Right kidney (tissue), 1 donor: ENCODE measurements around the gene SPOCD1.

Experiments used
- DNase-seq: peaks from one replicate; pipeline ENCODE4 v3.0.0-alpha.2; 2016

SPOCD1 gene

DNA sequence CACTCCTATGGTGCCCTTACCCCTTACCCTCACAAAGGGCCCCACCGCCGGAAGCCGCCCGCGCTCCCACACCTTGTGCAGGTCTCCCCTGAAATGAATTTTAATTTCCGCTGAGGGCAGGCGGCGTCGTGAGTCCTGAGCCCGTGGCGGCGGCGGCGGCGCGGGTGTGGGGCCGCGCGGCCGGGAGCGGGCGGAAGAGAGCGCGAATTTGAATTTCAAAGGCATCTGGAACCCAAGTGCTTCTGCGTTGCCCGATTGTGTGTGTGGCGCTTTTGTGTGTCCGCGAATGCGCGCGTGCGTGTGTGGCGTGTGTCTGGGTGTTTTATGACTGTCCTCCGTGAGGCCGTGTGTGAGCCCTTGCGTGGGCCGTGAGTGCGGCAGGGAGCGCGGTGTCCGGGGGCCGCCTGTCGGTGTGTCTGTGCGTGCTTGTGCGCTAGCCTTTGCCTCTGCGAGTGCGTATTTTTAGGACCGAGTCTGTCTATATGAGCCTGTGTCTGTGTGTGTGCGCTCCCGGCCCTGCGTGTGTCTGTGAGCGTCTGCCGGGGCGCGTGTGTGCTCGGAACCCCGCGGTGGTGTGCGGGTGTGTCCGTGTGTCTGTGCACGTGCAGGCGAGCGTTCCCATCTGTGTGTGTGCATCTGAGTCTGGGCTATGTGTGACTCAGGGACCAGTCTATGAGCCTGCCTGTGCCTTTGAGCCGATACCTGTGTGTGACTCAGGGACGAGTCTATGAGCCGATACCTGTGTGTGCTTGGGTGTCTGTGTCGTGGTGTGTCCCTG is 43.7 kb downstream of the SPOCD1 start:
- DNase-seq: peak; percentile 64

DNA sequence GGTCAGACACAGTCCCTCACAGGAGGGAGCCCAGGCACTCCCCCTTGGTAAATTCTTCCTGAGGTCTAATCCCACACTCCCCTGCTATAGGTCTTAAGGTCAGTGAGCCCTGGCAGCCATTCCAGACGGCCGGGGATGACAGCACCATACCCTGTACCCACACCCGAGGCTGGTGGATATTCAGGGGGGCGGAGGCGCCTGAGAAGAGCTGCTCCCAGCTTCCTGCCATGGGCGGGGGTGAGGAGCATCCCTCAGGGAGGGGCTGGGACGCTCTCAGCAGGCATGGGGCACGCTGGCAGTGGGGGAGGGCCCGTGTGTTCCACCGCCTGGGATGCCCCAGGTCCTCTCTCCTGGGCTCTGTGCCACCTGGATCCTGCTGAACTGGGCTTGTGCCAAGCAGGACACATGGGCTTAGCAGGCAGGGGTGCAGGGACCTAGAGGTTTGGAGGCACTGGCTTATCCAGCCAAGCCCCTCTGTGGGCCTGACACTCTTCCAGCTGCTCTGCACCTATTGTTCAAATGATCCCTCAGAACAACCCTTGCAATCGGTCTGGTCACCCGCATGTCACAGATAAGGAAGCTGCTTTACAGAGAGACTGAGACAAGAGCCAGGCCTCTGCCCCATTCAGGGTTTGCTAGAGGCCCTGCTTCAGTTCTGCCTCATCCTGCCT is 46.0 kb downstream of the SPOCD1 start:
- DNase-seq: no peak

DNA sequence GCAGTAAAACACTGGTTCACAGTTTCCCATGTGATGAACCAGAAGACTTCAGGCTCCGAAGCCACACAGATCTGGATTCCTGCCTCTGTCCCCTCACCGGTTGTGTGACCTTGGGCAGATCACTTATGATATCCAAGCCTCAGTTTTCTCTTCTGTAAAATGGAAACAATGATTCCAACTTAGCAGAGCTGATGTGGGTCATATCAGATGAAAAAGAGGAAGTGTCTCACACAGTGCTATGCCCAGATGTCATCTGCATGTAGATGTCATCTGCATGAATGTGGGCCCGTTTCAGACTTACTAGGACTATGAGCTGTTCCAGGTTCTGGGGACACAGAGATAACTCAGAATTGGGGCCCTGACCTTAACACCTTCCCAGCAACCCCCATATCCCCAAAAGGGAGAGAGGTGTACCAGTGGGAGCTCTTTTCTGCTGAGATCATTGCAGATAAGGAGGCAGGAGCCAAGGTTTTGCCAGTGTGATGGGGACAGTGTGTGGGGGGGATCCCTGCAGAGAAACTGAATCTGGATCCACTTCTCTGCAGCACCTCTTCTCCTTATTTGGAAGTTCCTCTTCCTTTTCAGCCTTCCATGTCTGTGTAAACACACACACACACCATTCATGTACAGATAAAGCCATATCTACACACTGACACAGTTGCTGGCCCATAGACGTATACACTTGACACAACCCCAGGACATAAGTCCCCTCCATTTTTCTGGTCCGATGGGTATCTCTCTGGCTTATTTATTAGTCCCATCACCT is 46.7 kb downstream of the SPOCD1 start:
- DNase-seq: no peak

DNA sequence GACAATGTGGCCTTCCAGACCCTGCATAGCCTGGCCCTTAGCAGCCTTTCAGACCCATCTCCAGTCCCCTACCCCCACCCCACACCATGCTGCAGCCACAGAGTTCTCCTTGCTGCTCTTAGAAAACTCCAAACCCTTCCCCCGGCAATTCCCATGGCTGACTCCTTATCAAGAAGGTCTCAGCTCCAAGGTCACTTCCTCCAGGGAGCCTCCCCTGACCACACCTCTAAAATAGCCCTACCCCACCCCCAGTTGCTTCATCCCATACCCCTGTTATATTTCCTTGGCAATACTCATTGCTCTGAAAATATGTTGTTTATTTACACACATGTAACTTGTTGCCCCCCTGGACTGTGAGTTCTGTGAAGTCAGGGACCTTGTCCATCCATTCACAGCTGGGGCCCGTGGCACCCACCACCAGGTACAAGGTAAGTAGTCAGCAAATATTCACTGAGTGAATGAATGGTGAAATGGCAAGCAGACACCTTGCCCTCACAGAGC is 47.4 kb downstream of the SPOCD1 start:
- no peak for DNase-seq

DNA sequence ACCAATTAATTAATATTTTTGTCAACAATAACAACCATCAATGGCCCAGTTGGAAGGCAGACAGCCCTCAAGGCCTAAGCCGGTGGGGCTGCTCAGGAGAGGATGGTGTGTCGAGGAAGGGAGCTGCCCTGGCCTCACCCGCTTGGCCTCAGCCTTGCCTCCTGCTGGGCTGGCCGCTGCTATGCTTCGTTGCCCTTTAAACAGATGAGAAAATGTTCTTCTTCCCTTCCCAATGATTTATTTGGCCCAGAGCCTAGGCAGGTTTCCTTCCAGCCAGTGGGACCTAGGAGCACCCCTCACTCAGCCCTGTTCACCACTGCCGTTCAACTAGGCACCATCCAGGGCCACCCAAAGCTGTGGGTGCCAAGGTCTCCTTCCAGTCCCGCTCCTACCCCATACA is 48.6 kb downstream of the SPOCD1 start:
- DNase-seq: no peak

DNA sequence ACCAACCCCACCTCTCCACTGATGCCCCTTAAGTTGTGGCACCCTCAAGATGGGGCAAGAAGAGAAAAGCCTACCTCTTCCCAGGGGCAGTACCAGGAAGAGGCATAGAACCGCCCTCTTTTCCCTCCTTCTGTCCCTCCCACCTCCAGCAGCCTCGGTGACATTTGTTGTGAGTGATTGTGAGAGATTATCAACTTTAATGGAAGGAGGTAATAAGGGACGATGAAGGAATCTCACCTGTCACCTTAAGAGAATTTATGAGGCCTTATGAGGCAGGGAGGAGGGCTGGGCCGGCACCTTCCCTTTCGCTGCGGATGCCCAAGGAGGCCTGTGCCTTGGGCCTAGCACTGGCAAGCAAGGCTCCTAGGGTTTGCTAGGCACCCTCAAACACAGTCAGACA is 50.3 kb downstream of the SPOCD1 start:
- DNase-seq: no peak

DNA sequence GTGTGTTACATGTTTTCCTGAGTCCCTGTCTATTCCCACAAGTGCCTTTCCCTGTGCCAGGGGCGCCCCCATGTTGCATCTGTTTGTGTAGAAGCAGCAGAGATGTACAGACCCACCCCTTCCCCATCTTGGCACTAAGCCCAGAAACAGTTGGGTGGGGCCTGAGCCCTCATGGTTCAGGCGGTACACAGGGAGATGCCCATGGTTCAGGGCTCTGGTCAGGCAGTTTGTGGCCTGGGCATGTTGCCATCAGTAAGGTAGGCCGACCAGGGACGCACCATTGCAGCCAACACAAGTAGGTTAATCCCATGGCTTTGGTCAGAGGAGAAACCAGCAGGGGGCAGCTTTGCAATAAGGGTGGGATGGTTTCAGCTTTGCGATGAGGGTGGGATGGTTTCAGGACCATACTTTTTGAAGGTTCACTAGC is 50.8 kb downstream of the SPOCD1 start:
- DNase-seq: no peak

DNA sequence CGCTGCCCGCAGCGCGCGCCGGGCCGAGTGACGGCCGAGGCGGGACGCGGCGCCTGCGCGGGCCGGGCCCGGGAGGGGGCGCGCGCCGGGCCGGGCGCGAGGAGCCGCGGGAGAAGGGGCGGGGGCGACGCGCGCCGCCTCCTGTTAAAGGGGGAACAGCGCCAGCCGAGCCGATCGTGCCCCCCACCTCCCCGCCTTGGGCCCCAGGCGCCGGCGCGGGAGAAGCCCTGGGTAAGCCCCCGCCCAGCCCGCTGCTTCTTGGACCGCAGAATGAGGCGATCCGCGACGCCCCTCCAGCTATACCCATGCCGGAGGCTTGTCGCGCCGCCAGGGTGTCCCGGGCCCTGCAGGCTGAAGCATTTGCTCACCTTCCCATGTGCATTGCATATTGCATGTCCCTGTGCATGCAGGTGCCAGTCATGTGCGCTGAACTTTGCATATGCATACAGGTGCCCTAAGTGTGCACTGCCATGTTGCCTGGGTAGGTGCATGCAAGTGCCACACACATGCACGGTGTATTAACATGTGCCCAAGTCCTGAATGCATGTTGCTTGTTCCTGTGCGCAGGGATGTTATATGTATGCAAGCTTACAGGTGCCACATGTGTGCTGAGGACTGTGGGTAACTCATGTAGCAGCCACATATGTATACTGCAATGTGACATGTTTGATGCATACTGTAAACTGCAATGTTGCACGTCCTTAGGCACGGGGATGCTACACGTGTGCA is 51.3 kb downstream of the SPOCD1 start, which contains the start of gene ADGRB2:
Gene ADGRB2 (minus strand): TSS at position 29 of the 729 bp plus-strand sequence. CDS start 7,119 bp downstream, outside the sequence.
- no peak for DNase-seq

DNA sequence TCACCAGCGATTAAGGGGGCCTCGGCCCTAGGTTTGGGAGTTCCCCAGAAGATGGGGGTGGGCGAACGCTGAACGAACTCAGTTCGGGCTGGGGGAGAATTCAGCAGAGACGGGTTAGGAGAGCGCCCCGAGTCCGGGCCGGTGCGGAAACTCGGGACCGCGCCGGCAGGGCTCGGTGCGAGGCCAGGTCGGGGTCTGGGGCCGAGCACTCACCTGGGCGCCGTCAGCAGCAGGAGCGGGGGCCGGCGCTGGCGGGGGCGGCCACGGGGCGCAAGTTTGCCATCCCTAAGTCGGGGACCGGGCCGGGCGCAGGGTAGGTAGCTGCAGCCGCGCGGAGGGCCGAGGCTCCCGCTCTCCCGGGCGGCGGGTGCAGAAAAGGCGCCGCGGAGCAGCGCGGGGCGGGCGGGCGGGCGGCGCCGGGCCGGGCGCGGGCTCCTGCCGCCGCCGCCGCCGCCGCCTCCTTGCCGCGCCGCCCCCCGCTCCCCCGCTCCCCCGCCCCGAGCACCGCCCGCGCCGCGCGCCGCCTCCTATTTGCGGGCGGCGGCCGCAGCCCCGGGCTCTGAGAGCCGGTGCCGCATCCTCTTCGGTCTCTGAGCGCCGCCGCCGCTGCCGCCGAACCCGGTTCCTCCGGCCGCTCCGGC is 52.0 kb downstream of the SPOCD1 start:
- DNase-seq: no peak

DNA sequence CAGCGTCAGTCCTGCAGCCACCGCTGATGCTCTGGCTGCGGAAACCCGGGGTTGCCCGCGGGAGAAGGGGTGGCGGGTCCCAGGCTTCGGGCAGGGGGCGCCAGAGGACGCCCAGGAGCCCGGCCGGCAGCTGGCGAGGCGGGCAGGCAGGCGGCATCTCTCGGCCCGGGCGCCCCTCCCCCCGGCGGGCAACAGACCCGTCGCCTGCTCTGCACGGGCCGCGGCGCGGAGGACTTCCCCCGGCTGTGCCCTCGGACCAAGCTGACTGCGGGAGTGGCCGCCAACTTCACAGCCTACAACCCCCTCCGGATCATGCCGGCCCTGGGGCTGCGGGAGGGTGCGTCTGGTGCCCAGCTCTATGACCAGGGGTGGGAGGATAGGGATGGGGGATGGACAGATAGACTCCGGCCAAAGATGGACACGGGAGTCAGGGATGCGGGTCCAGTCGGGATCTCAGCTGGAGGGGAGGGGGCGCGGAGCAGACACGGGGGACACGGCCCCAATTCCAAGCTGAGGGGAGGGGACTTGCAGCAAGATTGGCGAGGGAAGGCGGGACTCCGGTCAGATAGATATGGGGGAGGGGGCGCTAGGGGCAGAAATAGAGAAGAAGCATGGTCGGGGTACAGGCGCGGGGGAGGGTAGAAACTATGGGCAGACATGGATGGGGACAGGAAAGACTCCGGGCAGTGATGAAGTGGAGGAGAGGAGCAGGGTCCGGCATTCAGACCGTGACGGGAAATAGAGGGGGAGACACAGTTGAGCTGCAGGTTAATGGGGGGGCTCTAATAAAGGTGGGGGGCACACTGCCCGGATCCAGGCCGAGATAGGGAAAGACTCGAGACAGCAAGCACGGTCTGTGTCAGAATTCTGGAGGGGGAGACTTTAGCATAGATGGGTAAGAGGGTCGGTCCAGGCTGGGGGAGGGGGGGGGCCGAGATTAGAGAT is 52.8 kb downstream of the SPOCD1 start:
- DNase-seq: peak; percentile 80

DNA sequence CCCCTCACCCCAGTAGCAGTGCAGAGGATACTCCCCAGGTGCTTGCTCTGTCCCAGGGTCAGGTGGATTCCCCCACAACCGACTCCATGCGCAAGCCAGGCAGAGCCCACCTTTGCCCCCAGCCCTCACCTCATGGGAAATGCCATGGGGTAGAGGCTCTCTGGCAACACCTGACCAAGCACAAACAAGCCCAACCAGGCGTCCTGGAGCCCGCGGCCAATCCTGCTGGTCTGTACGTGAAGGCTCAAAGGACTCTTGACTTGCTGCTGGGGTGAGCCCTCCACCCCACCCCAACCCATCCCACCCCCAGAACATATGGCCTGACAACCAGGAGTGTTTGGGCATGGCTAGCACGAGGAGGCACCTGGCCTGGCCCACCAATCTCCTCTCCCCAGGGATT is 53.5 kb downstream of the SPOCD1 start:
- no peak for DNase-seq

DNA sequence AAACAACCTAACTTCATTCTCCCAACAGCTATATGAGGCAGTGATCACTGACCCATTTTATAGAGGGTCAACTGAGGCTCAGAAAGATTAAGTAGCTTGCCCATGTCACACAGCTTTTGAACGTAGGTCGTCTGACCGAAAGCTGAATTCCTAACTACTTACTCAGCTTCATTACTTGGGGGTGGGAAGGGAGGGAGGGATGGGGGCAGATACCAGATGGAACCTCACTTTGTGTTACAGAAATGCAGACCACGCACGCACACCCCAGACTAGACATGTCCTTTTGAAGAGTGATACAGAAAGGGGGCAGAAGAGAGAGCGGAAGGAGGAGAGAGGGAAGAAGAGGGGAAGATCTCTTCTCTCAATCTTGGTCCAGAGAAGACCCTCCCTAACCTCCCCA is 53.9 kb downstream of the SPOCD1 start:
- DNase-seq: no peak

DNA sequence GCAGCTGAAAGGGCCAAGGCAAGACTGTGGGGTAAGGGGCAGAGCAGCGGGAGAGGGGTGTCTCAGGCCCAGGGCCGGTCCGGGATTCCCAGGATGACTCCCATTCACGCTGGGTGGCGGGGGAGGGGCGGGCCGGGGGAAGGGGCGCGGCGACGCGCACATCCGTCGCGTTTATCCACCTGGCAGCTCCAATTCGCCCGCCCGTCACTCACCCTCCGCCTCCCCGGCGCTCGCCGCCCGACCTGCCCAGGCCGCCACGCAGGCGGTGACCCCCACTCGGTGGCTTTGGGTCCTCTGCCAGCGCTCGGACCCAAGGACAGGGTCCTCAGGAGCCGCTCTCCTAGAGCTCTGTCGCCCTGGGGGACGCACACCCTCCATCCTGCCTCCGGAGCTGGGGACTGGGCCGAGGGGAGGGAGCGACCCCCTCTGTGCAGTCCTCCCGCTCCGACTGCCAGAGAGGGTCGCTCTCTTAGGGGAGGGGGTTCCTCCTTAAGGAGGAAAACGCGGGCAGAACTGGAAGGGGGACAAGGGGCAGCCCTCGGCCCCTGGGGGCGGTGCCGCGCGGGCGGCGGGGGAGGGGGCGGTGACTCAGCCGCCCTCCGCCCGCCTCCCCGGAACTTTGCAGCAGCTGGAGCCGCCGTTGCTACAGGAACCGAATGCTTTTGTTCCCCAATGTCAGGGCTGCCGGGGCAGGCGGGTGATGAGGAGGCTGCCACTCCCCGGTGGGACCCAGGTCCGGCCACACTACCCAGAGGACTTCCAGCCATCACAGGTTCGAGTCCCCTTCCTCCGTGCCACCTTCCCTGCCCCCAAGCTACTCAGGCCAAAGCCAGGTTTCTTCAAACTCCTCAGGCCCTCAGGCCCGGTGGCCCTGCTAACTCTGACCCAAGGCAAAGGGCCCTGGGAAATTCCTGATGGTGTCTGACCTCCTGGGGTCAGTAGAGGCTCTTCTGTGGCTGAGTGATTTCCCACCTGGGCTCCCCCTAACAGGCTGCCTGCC is 55.1 kb downstream of the SPOCD1 start:
- peak; percentile 79 for DNase-seq

DNA sequence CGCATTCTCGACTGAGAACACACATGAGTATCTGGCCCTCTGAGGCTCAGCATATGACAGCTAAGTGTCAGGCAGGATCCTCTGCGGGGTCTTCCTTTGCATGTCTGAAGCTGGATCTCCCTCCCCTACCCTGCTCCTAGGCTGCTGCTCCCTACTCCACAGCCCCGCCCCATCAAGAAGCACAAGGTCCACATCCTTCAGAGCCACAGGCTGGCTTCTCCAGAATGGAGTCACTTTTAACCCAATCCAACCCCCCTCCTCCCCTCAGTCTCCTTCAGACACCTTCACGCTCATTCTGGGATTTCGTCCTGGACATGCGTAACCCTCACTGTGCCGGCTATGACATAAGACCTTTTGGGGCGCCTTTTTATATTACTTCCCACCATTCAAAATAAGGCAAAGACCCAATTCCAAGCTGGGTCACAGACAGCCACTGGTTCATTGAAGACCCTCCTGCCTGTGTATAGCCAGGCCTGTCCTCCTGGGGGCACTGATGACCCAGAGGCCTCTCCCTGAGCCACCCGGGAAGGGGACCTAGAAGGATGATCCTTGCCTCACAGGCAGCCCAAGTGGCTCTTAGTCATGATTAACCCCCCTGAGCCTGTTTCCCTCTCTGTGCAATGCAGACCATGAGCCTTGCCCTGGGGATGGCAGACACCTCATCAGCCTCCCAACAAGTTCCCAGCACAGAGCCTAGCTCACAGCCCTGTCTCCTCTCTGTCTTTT is 56.4 kb downstream of the SPOCD1 start:
- DNase-seq: no peak

DNA sequence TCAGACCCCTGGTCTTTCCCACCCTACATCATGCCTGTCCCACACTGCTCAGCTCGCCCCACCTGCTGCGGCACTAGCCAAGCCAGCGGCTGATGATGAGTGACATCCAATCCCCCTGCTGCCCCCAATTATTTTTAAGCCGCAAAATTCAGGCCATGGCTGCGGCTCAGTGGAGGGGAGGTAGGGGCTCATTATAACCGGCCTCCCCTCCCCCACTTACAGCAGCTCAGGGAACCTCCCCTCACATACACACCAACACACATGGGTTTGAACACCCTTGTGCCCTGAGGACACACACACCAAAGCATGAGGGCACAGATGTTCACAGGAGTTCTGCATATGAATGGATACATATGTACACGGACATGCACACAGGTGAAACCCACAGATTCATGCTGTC is 57.0 kb downstream of the SPOCD1 start:
- no peak for DNase-seq

DNA sequence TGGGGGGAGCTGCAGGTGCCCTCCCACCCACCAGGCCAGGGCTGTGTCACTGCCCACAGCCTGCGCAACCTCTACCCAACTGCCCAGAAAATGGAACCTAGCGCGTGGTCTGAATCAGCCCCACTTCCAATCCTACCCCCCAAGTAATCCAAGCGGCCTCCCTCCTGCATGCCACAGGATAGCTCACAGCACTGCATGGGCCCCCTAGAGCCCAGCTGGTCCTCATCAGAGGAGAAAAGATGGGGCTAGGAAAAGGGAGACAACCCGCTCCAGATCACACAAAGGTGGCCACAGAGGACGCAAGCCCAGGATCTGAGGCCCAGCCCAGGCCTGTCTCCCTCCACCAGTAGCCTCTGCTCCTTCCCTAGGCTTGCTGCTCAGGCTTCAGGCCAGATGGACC is 57.8 kb downstream of the SPOCD1 start:
- DNase-seq: no peak

DNA sequence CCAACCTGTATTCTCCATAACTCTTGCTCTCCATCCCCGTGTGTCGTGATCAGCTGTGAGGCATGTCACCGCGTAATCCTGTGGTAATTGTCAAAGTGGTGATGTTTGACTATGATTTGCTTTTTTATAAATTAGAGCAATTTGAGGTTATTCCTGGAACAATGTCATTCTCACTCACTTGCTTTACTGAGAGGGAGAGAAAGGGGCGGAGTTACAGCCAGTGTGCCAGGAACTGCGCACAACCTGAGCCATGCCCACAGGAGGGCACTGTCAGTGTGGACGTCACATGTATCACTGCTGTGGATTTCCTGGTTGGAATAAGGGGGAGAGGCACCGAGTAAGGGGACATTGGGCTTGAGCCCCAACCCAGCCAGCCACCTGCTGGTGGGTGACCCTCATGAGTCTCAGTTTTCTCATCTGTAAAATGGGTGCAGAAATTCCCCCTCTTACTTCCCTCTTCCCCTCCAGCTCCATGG is 58.6 kb downstream of the SPOCD1 start:
- DNase-seq: no peak

DNA sequence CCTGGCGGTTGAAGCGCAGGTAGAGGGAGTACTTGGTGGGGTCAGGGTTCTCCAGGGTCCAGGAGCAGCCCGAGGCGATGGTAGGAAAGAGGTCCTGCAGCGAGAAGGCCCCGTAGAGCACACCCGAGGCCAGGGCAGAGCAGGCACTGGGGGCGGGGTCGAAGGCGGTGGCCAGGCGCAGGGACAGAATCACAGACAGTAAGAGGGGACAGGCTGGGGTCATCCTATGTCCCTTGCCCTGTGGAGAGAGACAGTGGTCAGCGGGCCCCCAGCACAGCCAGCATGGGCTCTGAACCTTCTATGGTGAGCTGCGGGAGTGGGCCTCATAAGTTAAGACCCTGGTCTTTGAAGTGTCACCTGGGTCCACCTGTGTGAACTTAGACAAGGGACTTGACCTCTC is 59.2 kb downstream of the SPOCD1 start:
- DNase-seq: no peak
